GM23338 (cell line): ENCODE results near the gene TSPAN19. TPM values are rescaled to one million over a fixed set of nuclear protein-coding genes. Genes with fewer than 3 reads are reported as not detected.

Experiments
- EZH2 ChIP-seq: fragments of 200-600 bp; sonication (generic); IDR thresholded peaks from one replicate; pipeline ENCODE4 v1.8.0; 2017; ENCODE audit warnings: antibody characterized with exemption, mild to moderate bottlenecking, low read depth; ENCODE audit not compliant: unreplicated experiment
- EZH2phosphoT487 ChIP-seq: fragments of 200-600 bp; sonication (generic); IDR thresholded peaks from one replicate; pipeline ENCODE4 v1.8.1; 2018; ENCODE audit warnings: antibody characterized with exemption; ENCODE audit not compliant: unreplicated experiment
- JUNB ChIP-seq: IDR thresholded peaks from one replicate; pipeline ENCODE4 v1.6.1; 2016; ENCODE audit warnings: antibody characterized with exemption; ENCODE audit not compliant: unreplicated experiment
- ZNF331 ChIP-seq: fragments of 250-450 bp; sonication (Bioruptor Pico); IDR thresholded peaks from 2 replicates; pipeline ENCODE4 v1.5.0; 2020; ENCODE audit warnings: low read depth, mild to moderate bottlenecking, moderate library complexity
- polyA plus RNA-seq: library from polyadenylated mRNA; unstranded; fragments of >200 nt; fragmentation: Nextera tagmentation; extraction: Ambion mirVana; gene quantifications from 2 replicates; pipeline ENCODE4 v1.2.1, GENCODE V29; 2016
- total RNA-seq: library from RNA; depleted of rRNA; stranded (reverse); fragments of >200 nt; shearing (Covaris generic); gene quantifications from 2 replicates; pipeline ENCODE4 v1.2.3, GENCODE V29; 2014
- TF ChIP-seq, protein P1 (sequence below): fragments of 250-450 bp; sonication (Bioruptor Pico); IDR thresholded peaks from 2 replicates; pipeline ENCODE4 v1.5.0; 2020; ENCODE audit warnings: mild to moderate bottlenecking, moderate library complexity
- TF ChIP-seq, protein P2 (sequence below): IDR thresholded peaks from 2 replicates; pipeline ENCODE4 v1.6.1; 2016; ENCODE audit warnings: antibody characterized with exemption
- TF ChIP-seq, protein P3 (sequence below): IDR thresholded peaks from one replicate; pipeline ENCODE4 v1.6.1; 2018; ENCODE audit warnings: antibody characterized with exemption; ENCODE audit not compliant: unreplicated experiment

TSPAN19 gene
- total and polyA plus RNA-seq, 2 experiments from 2014 or later, result 0.44 to 0.80 TPM

DNA sequence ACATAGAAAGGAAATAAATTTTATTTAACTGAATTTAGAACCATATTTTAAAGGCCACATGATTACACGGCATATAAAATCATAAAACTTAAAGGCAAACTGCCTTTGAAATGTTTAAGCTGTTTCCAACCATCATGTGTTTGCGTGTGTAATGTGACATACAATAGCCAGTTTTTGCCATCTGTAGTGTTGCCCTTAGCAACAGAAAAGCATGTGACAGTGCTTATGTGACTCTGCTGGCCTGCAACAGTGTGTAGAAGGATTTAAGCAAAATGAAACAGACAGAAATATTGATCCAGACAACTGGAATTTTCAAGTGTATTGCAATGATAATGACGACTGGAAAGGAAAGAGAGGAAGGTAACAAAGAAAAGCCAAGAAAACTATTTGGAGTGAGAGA lies 49.5 kb downstream of the TSPAN19 start (continued):
- TF ChIP-seq, protein P1, sequence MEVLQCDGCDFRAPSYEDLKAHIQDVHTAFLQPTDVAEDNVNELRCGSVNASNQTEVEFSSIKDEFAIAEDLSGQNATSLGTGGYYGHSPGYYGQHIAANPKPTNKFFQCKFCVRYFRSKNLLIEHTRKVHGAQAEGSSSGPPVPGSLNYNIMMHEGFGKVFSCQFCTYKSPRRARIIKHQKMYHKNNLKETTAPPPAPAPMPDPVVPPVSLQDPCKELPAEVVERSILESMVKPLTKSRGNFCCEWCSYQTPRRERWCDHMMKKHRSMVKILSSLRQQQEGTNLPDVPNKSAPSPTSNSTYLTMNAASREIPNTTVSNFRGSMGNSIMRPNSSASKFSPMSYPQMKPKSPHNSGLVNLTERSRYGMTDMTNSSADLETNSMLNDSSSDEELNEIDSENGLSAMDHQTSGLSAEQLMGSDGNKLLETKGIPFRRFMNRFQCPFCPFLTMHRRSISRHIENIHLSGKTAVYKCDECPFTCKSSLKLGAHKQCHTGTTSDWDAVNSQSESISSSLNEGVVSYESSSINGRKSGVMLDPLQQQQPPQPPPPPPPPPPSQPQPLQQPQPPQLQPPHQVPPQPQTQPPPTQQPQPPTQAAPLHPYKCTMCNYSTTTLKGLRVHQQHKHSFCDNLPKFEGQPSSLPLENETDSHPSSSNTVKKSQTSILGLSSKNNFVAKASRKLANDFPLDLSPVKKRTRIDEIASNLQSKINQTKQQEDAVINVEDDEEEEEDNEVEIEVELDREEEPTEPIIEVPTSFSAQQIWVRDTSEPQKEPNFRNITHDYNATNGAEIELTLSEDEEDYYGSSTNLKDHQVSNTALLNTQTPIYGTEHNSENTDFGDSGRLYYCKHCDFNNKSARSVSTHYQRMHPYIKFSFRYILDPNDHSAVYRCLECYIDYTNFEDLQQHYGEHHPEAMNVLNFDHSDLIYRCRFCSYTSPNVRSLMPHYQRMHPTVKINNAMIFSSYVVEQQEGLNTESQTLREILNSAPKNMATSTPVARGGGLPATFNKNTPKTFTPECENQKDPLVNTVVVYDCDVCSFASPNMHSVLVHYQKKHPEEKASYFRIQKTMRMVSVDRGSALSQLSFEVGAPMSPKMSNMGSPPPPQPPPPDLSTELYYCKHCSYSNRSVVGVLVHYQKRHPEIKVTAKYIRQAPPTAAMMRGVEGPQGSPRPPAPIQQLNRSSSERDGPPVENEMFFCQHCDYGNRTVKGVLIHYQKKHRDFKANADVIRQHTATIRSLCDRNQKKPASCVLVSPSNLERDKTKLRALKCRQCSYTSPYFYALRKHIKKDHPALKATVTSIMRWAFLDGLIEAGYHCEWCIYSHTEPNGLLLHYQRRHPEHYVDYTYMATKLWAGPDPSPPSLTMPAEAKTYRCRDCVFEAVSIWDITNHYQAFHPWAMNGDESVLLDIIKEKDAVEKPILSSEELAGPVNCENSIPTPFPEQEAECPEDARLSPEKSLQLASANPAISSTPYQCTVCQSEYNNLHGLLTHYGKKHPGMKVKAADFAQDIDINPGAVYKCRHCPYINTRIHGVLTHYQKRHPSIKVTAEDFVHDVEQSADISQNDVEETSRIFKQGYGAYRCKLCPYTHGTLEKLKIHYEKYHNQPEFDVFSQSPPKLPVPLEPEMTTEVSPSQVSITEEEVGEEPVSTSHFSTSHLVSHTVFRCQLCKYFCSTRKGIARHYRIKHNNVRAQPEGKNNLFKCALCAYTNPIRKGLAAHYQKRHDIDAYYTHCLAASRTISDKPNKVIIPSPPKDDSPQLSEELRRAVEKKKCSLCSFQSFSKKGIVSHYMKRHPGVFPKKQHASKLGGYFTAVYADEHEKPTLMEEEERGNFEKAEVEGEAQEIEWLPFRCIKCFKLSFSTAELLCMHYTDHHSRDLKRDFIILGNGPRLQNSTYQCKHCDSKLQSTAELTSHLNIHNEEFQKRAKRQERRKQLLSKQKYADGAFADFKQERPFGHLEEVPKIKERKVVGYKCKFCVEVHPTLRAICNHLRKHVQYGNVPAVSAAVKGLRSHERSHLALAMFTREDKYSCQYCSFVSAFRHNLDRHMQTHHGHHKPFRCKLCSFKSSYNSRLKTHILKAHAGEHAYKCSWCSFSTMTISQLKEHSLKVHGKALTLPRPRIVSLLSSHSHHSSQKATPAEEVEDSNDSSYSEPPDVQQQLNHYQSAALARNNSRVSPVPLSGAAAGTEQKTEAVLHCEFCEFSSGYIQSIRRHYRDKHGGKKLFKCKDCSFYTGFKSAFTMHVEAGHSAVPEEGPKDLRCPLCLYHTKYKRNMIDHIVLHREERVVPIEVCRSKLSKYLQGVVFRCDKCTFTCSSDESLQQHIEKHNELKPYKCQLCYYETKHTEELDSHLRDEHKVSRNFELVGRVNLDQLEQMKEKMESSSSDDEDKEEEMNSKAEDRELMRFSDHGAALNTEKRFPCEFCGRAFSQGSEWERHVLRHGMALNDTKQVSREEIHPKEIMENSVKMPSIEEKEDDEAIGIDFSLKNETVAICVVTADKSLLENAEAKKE (CRISPR knock-in tag), result no peak
- TF ChIP-seq ZNF331 (CRISPR knock-in tag) (no peak), EZH2phosphoT487 (no peak), JUNB (no peak), EZH2 (no peak)
- TF ChIP-seq, protein P2, sequence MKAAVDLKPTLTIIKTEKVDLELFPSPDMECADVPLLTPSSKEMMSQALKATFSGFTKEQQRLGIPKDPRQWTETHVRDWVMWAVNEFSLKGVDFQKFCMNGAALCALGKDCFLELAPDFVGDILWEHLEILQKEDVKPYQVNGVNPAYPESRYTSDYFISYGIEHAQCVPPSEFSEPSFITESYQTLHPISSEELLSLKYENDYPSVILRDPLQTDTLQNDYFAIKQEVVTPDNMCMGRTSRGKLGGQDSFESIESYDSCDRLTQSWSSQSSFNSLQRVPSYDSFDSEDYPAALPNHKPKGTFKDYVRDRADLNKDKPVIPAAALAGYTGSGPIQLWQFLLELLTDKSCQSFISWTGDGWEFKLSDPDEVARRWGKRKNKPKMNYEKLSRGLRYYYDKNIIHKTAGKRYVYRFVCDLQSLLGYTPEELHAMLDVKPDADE, result no peak
- TF ChIP-seq, protein P3, sequence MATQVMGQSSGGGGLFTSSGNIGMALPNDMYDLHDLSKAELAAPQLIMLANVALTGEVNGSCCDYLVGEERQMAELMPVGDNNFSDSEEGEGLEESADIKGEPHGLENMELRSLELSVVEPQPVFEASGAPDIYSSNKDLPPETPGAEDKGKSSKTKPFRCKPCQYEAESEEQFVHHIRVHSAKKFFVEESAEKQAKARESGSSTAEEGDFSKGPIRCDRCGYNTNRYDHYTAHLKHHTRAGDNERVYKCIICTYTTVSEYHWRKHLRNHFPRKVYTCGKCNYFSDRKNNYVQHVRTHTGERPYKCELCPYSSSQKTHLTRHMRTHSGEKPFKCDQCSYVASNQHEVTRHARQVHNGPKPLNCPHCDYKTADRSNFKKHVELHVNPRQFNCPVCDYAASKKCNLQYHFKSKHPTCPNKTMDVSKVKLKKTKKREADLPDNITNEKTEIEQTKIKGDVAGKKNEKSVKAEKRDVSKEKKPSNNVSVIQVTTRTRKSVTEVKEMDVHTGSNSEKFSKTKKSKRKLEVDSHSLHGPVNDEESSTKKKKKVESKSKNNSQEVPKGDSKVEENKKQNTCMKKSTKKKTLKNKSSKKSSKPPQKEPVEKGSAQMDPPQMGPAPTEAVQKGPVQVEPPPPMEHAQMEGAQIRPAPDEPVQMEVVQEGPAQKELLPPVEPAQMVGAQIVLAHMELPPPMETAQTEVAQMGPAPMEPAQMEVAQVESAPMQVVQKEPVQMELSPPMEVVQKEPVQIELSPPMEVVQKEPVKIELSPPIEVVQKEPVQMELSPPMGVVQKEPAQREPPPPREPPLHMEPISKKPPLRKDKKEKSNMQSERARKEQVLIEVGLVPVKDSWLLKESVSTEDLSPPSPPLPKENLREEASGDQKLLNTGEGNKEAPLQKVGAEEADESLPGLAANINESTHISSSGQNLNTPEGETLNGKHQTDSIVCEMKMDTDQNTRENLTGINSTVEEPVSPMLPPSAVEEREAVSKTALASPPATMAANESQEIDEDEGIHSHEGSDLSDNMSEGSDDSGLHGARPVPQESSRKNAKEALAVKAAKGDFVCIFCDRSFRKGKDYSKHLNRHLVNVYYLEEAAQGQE, result no peak
